H1 (cell line): Measurements from ENCODE around the gene GEN1. TPM values are rescaled to one million over a fixed set of nuclear protein-coding genes. Genes with fewer than 3 reads are reported as not detected.

ENCODE experiments used
- JUND ChIP-seq: IDR thresholded peaks from 2 replicates; pipeline ENCODE4 v1.6.1; 2011; ENCODE audit warnings: mild to moderate bottlenecking, improper control_type of control experiment, low read length
- polyA plus RNA-seq, 7 experiments: library from polyadenylated mRNA; depleted of rRNA in 3 of 7; stranded (reverse) in 5 of 7; unstranded in 2 of 7; fragments of >200 nt in 5 of 7; fragments of 200-250 nt in 2 of 7; gene quantifications; 1 replicate in 5 of 7; 2 replicates in 1 of 7; 4 replicates in 1 of 7; pipeline versions ENCODE4 v1.2.1 to v1.2.3, GENCODE V29; 2011 to 2013; ENCODE audit warnings: missing spikeins in 2 of 7, mixed read lengths in 2 of 7
- total RNA-seq: library from RNA; stranded (reverse); fragmentation: NEBNext Ultra II Directional; extraction: Animal tissue kit (Norgen Biotek cat#: 25700); gene quantifications from 2 replicates; pipeline ENCODE4 v1.2.1, GENCODE V29; 2021

GEN1 gene
- total and polyA plus RNA-seq, 2 of the 8 experiments (the other 6 are each of a cell fraction or from before 2014, with no cell fraction given) = 6.9 to 19.2 TPM

- TF ChIP-seq JUND = no peak
Observed at GRCh38 chr2:17763641-17764333, 9.8 kb downstream of the GEN1 start (continued).
